HEK293T (cell line): ENCODE measurements around the gene CEACAM19.
"Not testable (repeated sequence)": the region's sequence is repeated elsewhere in the genome, so short reads cannot be mapped to it uniquely, and the experiment has no call there.

Experiments
- CTCF ChIA-PET: fragments of 350-600 bp; formaldehyde crosslinking; extraction: SDS; loops from one replicate; lab custom pipeline; 2021; ENCODE audit warnings: antibody characterized with exemption, inconsistent platforms; lab: Yijun Ruan, JAX
- POLR2A ChIA-PET: fragments of 350-600 bp; formaldehyde crosslinking; extraction: SDS; loops from one replicate; lab custom pipeline; 2020; ENCODE audit warnings: antibody characterized with exemption, inconsistent platforms; lab: Yijun Ruan, JAX
- DNase-seq: peaks from one replicate; pipeline ENCODE4 v3.0.0; 2012; ENCODE audit warnings: mixed read lengths; ENCODE audit errors: extremely low spot score
- ARNT ChIP-seq: fragments of 450-650 bp; IDR thresholded peaks from 2 replicates; pipeline ENCODE4 v1.6.1; 2017; ENCODE audit warnings: mild to moderate bottlenecking
- BHLHE40 ChIP-seq: fragments of 450-650 bp; IDR thresholded peaks from 2 replicates; pipeline ENCODE4 v1.6.1; 2016; ENCODE audit warnings: mild to moderate bottlenecking, moderate library complexity, borderline replicate concordance
- CTBP1 ChIP-seq: fragments of 450-650 bp; IDR thresholded peaks from 2 replicates; pipeline ENCODE4 v1.6.1; 2016; ENCODE audit warnings: borderline replicate concordance
- ELF4 ChIP-seq: fragments of 450-650 bp; IDR thresholded peaks from 2 replicates; pipeline ENCODE4 v1.6.1; 2017; ENCODE audit warnings: antibody characterized with exemption
- FOXA1 ChIP-seq: fragments of 450-650 bp; IDR thresholded peaks from 2 replicates; pipeline ENCODE4 v1.6.1; 2016; ENCODE audit warnings: mild to moderate bottlenecking
- FOXK2 ChIP-seq: fragments of 450-650 bp; IDR thresholded peaks from 2 replicates; pipeline ENCODE4 v1.6.1; 2016; ENCODE audit warnings: mild to moderate bottlenecking
- FOXM1 ChIP-seq: fragments of 450-650 bp; IDR thresholded peaks from 2 replicates; pipeline ENCODE4 v1.6.1; 2017; ENCODE audit warnings: mild to moderate bottlenecking, borderline replicate concordance
- HDGF ChIP-seq: fragments of 450-650 bp; IDR thresholded peaks from 2 replicates; pipeline ENCODE4 v1.6.1; 2017; ENCODE audit warnings: antibody characterized with exemption, borderline replicate concordance
- L3MBTL2 ChIP-seq: fragments of 450-650 bp; conservative IDR thresholded peaks from 2 replicates; pipeline ENCODE4 v1.6.1; 2016; ENCODE audit warnings: mild to moderate bottlenecking
- LEF1 ChIP-seq: fragments of 450-650 bp; IDR thresholded peaks from 2 replicates; pipeline ENCODE4 v1.6.1; 2017; ENCODE audit warnings: mild to moderate bottlenecking, borderline replicate concordance
- NFRKB ChIP-seq: fragments of 450-650 bp; IDR thresholded peaks from 2 replicates; pipeline ENCODE4 v1.6.1; 2016; ENCODE audit warnings: mild to moderate bottlenecking, moderate library complexity
- PKNOX1 ChIP-seq: fragments of 450-650 bp; IDR thresholded peaks from 2 replicates; pipeline ENCODE4 v1.6.1; 2016
- SP1 ChIP-seq: fragments of 450-650 bp; IDR thresholded peaks from 2 replicates; pipeline ENCODE4 v1.6.1; 2017
- SUZ12 ChIP-seq: fragments of 450-650 bp; IDR thresholded peaks from 2 replicates; pipeline ENCODE4 v1.6.1; 2016; ENCODE audit warnings: mild to moderate bottlenecking
- TARDBP ChIP-seq: fragments of 450-650 bp; IDR thresholded peaks from 2 replicates; pipeline ENCODE4 v1.6.1; 2016
- ZNF384 ChIP-seq: fragments of 450-650 bp; IDR thresholded peaks from 2 replicates; pipeline ENCODE4 v1.6.1; 2016

CEACAM19 gene

DNA sequence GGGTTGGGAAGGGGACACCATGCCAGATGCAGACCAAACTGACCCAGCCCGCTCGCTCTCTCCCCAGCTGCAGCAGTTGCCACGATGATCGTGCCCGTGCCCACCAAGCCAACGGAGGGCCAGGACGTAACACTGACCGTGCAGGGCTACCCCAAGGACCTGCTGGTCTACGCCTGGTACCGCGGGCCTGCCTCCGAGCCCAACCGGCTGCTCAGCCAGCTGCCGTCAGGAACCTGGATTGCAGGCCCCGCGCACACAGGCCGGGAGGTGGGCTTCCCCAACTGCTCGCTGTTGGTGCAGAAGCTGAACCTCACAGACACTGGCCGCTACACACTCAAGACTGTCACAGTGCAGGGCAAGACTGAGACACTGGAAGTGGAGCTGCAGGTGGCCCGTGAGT is 36.5 kb downstream of the CEACAM19 start:
- DNase-seq = no peak
- no peak for TF ChIP-seq SP1
- TF ChIP-seq HDGF = no peak
- no peak for TF ChIP-seq LEF1
- no peak for TF ChIP-seq FOXA1
- TF ChIP-seq FOXK2 = no peak
- no peak for TF ChIP-seq ZNF384
- TF ChIP-seq L3MBTL2 = no peak
- no peak for TF ChIP-seq ELF4
- TF ChIP-seq BHLHE40 = no peak
- TF ChIP-seq PKNOX1 = no peak
- no peak for TF ChIP-seq ARNT
- ChIA-PET CTCF (interaction anchor here (0.5 kb wide), 1 partner anchor 22 kb away, joined by 3 read pairs; no protein-coding TSS in a partner anchor), POLR2A (no interaction called here)

DNA sequence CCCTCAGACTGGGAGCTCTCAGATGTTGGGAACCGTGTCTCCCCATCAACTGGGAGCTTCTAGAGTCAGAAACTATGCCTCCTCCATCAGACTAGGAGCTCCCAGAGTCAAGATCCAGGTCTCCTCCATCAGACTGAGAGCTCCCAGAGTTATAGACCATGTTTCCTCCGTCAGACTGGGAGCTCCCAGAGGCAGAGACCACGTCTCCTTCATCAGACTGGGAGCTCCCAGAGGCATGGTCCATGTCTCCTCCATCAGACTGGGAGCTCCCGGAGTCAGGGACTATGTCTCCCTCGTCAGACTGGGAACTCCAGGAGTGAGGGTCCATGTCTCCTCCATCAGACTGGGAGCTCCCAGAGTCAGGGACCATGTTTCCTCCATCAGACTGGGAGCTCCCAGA is 37.7 kb downstream of the CEACAM19 start:
- ChIA-PET POLR2A (no interaction called here), CTCF (interaction anchor here (1.0 kb wide), 1 partner anchor 15 kb away, joined by 4 read pairs; no protein-coding TSS in a partner anchor)
- no peak for DNase-seq
- TF ChIP-seq TARDBP (no peak), FOXM1 (no peak), ZNF384 (no peak), L3MBTL2 (no peak), CTBP1 (no peak), SUZ12 (no peak)

- POLR2A ChIA-PET, DNase-seq: not testable (repeated sequence)
- CTCF ChIA-PET = interaction anchor here (0.6 to 1.0 kb wide), 2 partner anchors 14 to 201 kb away, joined by 3 to 4 read pairs; no protein-coding TSS in a partner anchor
These were observed 38.4 kb downstream of the CEACAM19 start for GRCh38 chr19:44709434-44710266.

GRCh38 chr19:44710483-44710882 is 39.2 kb downstream of the CEACAM19 start:
- POLR2A ChIA-PET = no interaction called here
- CTCF ChIA-PET = interaction anchor here (0.6 kb wide), 1 partner anchor 200 kb away, joined by 3 read pairs; no protein-coding TSS in a partner anchor
- DNase-seq = no peak
- TF ChIP-seq CTBP1 (no peak), BHLHE40 (no peak), NFRKB (no peak), LEF1 (no peak), FOXA1 (no peak), FOXK2 (no peak), HDGF (no peak), ZNF384 (no peak), ARNT (no peak), FOXM1 (no peak), TARDBP (no peak), ELF4 (no peak), SUZ12 (no peak), SP1 (no peak), PKNOX1 (no peak), L3MBTL2 (no peak)

GRCh38 chr19:44712864-44713515 is 41.7 kb downstream of the CEACAM19 start:
- TF ChIP-seq SP1 (no peak), L3MBTL2 (no peak), NFRKB (no peak), ZNF384 (no peak), FOXM1 (no peak), ELF4 (no peak), FOXA1 (no peak), SUZ12 (no peak), TARDBP (no peak)
- DNase-seq = no peak
- POLR2A ChIA-PET = no interaction called here
- CTCF ChIA-PET = interaction anchor here (1.2 to 1.9 kb wide), 3 partner anchors 9 to 58 kb away, joined by 4 to 5 read pairs (median 5); no protein-coding TSS in a partner anchor

GRCh38 chr19:44714597-44715169 is 43.4 kb downstream of the CEACAM19 start:
- ChIA-PET CTCF (interaction anchor here (0.6 to 0.8 kb wide), 2 partner anchors 56 to 144 kb away, joined by 3 to 6 read pairs; no protein-coding TSS in a partner anchor), POLR2A (no interaction called here)
- DNase-seq = no peak
- TF ChIP-seq NFRKB (no peak), SP1 (no peak), ARNT (no peak), SUZ12 (no peak), TARDBP (no peak), FOXA1 (no peak), CTBP1 (no peak), LEF1 (no peak), FOXM1 (no peak), BHLHE40 (no peak), FOXK2 (no peak), ZNF384 (no peak), ELF4 (no peak), HDGF (no peak), L3MBTL2 (no peak)
